H9 (cell line): ENCODE results near the gene DPH6. TPM values are rescaled to one million over a fixed set of nuclear protein-coding genes. Genes with fewer than 3 reads are reported as not detected.

Experiments
- DNase-seq: peaks from one replicate; pipeline ENCODE4 v3.0.0-alpha.2; 2017
- H2AFZ ChIP-seq: one replicate; pipeline ENCODE4 v1.6.1; 2013; ENCODE audit warnings: mild to moderate bottlenecking, low read length, control low read depth, moderate library complexity
- H2AK5ac ChIP-seq: 2 replicates; pipeline ENCODE4 v1.6.1; 2013; ENCODE audit warnings: low read length, control low read depth, mixed read lengths; ENCODE audit not compliant: insufficient read length
- H2BK120ac ChIP-seq: one replicate; pipeline ENCODE4 v1.6.1; 2013; ENCODE audit warnings: low read depth, mild to moderate bottlenecking, low read length, control low read depth, inconsistent platforms; ENCODE audit not compliant: poor library complexity, severe bottlenecking
- H2BK12ac ChIP-seq: 2 replicates; pipeline ENCODE4 v1.6.1; 2013; ENCODE audit warnings: low read length, control low read depth, mixed read lengths, low read depth; ENCODE audit not compliant: insufficient read length
- H2BK15ac ChIP-seq: 2 replicates; pipeline ENCODE4 v1.6.1; 2013; ENCODE audit warnings: low read depth, low read length, control low read depth
- H2BK20ac ChIP-seq: one replicate; pipeline ENCODE4 v1.6.1; 2013; ENCODE audit warnings: low read depth, mild to moderate bottlenecking, low read length, control low read depth, inconsistent platforms; ENCODE audit not compliant: poor library complexity, severe bottlenecking
- H2BK5ac ChIP-seq: 2 replicates; pipeline ENCODE4 v1.6.1; 2013; ENCODE audit warnings: low read length, control low read depth, mixed read lengths; ENCODE audit not compliant: insufficient read length
- H3K14ac ChIP-seq: 2 replicates; pipeline ENCODE4 v1.6.1; 2013; ENCODE audit warnings: low read length, control low read depth; ENCODE audit not compliant: insufficient read depth
- H3K18ac ChIP-seq: 2 replicates; pipeline ENCODE4 v1.6.1; 2013; ENCODE audit warnings: low read depth, mild to moderate bottlenecking, mixed read lengths, low read length, control low read depth; ENCODE audit not compliant: insufficient read length
- H3K23ac ChIP-seq: 2 replicates; pipeline ENCODE4 v1.6.1; 2013; ENCODE audit warnings: low read length, control low read depth, mixed read lengths, low read depth; ENCODE audit not compliant: insufficient read length
- H3K23me2 ChIP-seq: 2 replicates; pipeline ENCODE4 v1.6.1; 2013; ENCODE audit warnings: low read depth, mild to moderate bottlenecking, mixed read lengths, low read length, control low read depth; ENCODE audit not compliant: insufficient read length, poor library complexity, severe bottlenecking
- H3K27ac ChIP-seq: 2 replicates; pipeline ENCODE4 v1.5.1; 2013; ENCODE audit warnings: low read length, control low read depth, mixed read lengths, low read depth; ENCODE audit not compliant: insufficient read length
- H3K27me3 ChIP-seq: 2 replicates; pipeline ENCODE4 v1.6.1; 2013; ENCODE audit warnings: low read length, control low read depth, inconsistent platforms; ENCODE audit not compliant: insufficient read depth
- H3K4ac ChIP-seq: 2 replicates; pipeline ENCODE4 v1.6.1; 2013; ENCODE audit warnings: low read depth, mild to moderate bottlenecking, control low read depth, inconsistent platforms, low read length, moderate library complexity
- H3K4me1 ChIP-seq: 2 replicates; pipeline ENCODE4 v1.6.1; 2013; ENCODE audit warnings: low read length, control low read depth, inconsistent platforms; ENCODE audit not compliant: insufficient read depth
- H3K4me2 ChIP-seq: 2 replicates; pipeline ENCODE4 v1.6.1; 2013; ENCODE audit warnings: low read length, control low read depth, mixed read lengths; ENCODE audit not compliant: insufficient read length, insufficient read depth
- H3K56ac ChIP-seq: 2 replicates; pipeline ENCODE4 v1.6.1; 2013; ENCODE audit warnings: low read depth, mild to moderate bottlenecking, mixed read lengths, low read length, control low read depth; ENCODE audit not compliant: insufficient read length
- H3K79me1 ChIP-seq: 2 replicates; pipeline ENCODE4 v1.6.1; 2013; ENCODE audit warnings: low read depth, mild to moderate bottlenecking, moderate library complexity, low read length, control low read depth, inconsistent platforms; ENCODE audit not compliant: insufficient read depth, poor library complexity, severe bottlenecking
- H3K79me2 ChIP-seq: 2 replicates; pipeline ENCODE4 v1.6.1; 2013; ENCODE audit warnings: low read length, control low read depth, inconsistent platforms; ENCODE audit not compliant: insufficient read depth
- H3K9ac ChIP-seq: 2 replicates; pipeline ENCODE4 v1.6.1; 2013; ENCODE audit warnings: low read length, control low read depth, mixed read lengths; ENCODE audit not compliant: insufficient read length; ENCODE audit errors: extremely low read depth
- H3K9me3 ChIP-seq: one replicate; pipeline ENCODE4 v1.6.1; 2013; ENCODE audit warnings: low read depth, low read length, inconsistent platforms; ENCODE audit not compliant: control insufficient read depth
- H3T11ph ChIP-seq: one replicate; pipeline ENCODE4 v1.6.1; 2013; ENCODE audit warnings: mild to moderate bottlenecking, low read length, control low read depth, inconsistent platforms
- H4K20me1 ChIP-seq: one replicate; pipeline ENCODE4 v1.6.1; 2013; ENCODE audit not compliant: control insufficient read depth, insufficient read length, insufficient read depth
- H4K5ac ChIP-seq: 2 replicates; pipeline ENCODE4 v1.6.1; 2013; ENCODE audit warnings: low read depth, mild to moderate bottlenecking, mixed read lengths, low read length, control low read depth; ENCODE audit not compliant: insufficient read length
- H4K8ac ChIP-seq: replicated peaks from 2 replicates; pipeline ENCODE4 v1.6.1; 2013; ENCODE audit warnings: low read length, control low read depth, mixed read lengths, low read depth; ENCODE audit not compliant: insufficient read length
- H4K91ac ChIP-seq: 2 replicates; pipeline ENCODE4 v1.6.1; 2013; ENCODE audit warnings: low read depth, mild to moderate bottlenecking, moderate library complexity, mixed read lengths, low read length, control low read depth; ENCODE audit not compliant: insufficient read length
- H3K27ac Mint-ChIP-seq, 3 experiments: 2 replicates in 2 of 3; 3 replicates in 1 of 3; pipeline ENCODE4 v1.8.0; 2020 to 2021; ENCODE audit warnings: mixed read lengths in 3 of 3, mild to moderate bottlenecking in 1 of 3, moderate library complexity in 1 of 3
- H3K27me3 Mint-ChIP-seq: 2 replicates; pipeline ENCODE4 v1.8.0; 2021; ENCODE audit warnings: low read depth, mild to moderate bottlenecking, moderate library complexity, mixed read lengths
- H3K36me3 Mint-ChIP-seq, 3 experiments: 2 replicates in 2 of 3; 3 replicates in 1 of 3; pipeline ENCODE4 v1.8.0; 2020 to 2021; ENCODE audit warnings: low read depth in 3 of 3, mixed read lengths in 3 of 3; ENCODE audit not compliant: insufficient read depth in 1 of 3
- H3K4me1 Mint-ChIP-seq, 2 experiments: 2 replicates each; pipeline ENCODE4 v1.8.0; 2020; ENCODE audit warnings: mixed read lengths in 2 of 2
- H3K4me3 Mint-ChIP-seq, 2 experiments: 2 replicates in 1 of 2; 3 replicates in 1 of 2; pipeline ENCODE4 v1.8.0; 2020 to 2021; ENCODE audit warnings: mild to moderate bottlenecking in 2 of 2, mixed read lengths in 2 of 2, moderate library complexity in 1 of 2
- H3K9me3 Mint-ChIP-seq, 2 experiments: 2 replicates in 1 of 2; 3 replicates in 1 of 2; pipeline ENCODE4 v1.8.0; 2020; ENCODE audit warnings: mild to moderate bottlenecking in 2 of 2, mixed read lengths in 2 of 2, moderate library complexity in 1 of 2
- WGBS: extraction: QIAGEN DNeasy Blood & Tissue Kit; methylation state at CpG from one replicate; pipeline ENCODE4 v1.1.7; 2013; ENCODE audit warnings: missing lambda C conversion rate, low lambda C conversion rate, mixed read lengths; ENCODE audit not compliant: insufficient read length; ENCODE audit errors: extremely low coverage; 5-methylcytosine and 5-hydroxymethylcytosine counted together
- total RNA-seq: library from RNA; stranded (reverse); gene quantifications from 2 replicates; pipeline ENCODE4 v1.2.1, GENCODE V29; 2021
- TF ChIP-seq, protein P1 (sequence below): fragments of 200-600 bp; sonication (generic); conservative IDR thresholded peaks from 3 replicates; pipeline ENCODE4 v1.8.0; 2021; ENCODE audit warnings: antibody characterized with exemption, mild to moderate bottlenecking

DPH6 gene
- total RNA-seq, 1 experiment from 2014 or later = 42.0 TPM

DNA sequence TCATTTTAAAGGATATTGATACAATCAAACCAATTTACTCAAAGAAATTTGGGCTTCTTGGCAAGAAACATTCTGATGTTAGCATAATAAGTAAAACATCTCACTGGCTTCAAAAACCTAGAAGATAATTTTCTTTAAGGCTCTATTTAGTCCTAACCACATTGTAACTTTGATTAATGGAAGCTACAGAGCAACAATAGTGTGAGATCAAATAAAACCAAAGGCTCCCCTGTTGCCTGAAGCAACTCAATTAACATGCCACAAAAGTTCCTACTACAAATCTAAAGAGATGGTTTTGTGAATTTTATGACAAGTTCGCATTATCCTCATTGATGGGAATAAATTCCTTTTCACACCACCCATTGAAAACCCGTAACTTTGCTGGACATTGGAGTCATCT, 5.9 kb downstream of the DPH6 start:
- Histone ChIP-seq H2BK5ac (no peak overlapping the region), H3K79me1 (no peaks in the 10 kb centered on the region), H3K4me1 (no peaks in the 10 kb centered on the region), H3K27me3 (no peaks in the 10 kb centered on the region), H2BK120ac (no peak overlapping the region), H2AK5ac (no peak overlapping the region), H3K23me2 (no peaks in the 10 kb centered on the region), H2AFZ (no peak overlapping the region), H3K56ac (no peak overlapping the region), H3K27ac (no peak overlapping the region), H4K91ac (no peak overlapping the region), H4K8ac (no peak overlapping the region), H3K14ac (no peak overlapping the region), H2BK20ac (no peak overlapping the region), H2BK15ac (no peak overlapping the region), H3K4me2 (no peak overlapping the region), H3K79me2 (no peaks in the 10 kb centered on the region), H3K4ac (no peak overlapping the region), H4K20me1 (no peaks in the 10 kb centered on the region), H3K18ac (no peak overlapping the region), H3K23ac (no peak overlapping the region), H3K9me3 (no peaks in the 10 kb centered on the region), H2BK12ac (no peak overlapping the region), H4K5ac (no peak overlapping the region), H3T11ph (no peak overlapping the region), H3K9ac (no peak overlapping the region)
- Mint-ChIP-seq H3K36me3 (peaks cover 0 to 9% (median 3%) of the 10 kb centered on the region in 3 experiments; a peak in 4 of 7 replicates), H3K4me3 (no peak overlapping the region), H3K9me3 (no peaks in the 10 kb centered on the region), H3K27me3 (no peaks in the 10 kb centered on the region), H3K4me1 (peaks cover 5% of the 10 kb centered on the region in 2 experiments), H3K27ac (no peak overlapping the region)
- no peak for DNase-seq
- TF ChIP-seq, protein P1, sequence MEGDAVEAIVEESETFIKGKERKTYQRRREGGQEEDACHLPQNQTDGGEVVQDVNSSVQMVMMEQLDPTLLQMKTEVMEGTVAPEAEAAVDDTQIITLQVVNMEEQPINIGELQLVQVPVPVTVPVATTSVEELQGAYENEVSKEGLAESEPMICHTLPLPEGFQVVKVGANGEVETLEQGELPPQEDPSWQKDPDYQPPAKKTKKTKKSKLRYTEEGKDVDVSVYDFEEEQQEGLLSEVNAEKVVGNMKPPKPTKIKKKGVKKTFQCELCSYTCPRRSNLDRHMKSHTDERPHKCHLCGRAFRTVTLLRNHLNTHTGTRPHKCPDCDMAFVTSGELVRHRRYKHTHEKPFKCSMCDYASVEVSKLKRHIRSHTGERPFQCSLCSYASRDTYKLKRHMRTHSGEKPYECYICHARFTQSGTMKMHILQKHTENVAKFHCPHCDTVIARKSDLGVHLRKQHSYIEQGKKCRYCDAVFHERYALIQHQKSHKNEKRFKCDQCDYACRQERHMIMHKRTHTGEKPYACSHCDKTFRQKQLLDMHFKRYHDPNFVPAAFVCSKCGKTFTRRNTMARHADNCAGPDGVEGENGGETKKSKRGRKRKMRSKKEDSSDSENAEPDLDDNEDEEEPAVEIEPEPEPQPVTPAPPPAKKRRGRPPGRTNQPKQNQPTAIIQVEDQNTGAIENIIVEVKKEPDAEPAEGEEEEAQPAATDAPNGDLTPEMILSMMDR = no peak
- WGBS = no CpG with 5 or more reads among the region's 2 CpGs
